ENCODE measurements around the gene ZNF784. TPM values are rescaled to one million over a fixed set of nuclear protein-coding genes. Genes with fewer than 3 reads are reported as not detected.

The ZNF784 gene
- total and polyA plus RNA-seq, 2 of the 4 experiments (the other 2 are of a cell fraction) = 2.5 to 3.7 TPM

DNA sequence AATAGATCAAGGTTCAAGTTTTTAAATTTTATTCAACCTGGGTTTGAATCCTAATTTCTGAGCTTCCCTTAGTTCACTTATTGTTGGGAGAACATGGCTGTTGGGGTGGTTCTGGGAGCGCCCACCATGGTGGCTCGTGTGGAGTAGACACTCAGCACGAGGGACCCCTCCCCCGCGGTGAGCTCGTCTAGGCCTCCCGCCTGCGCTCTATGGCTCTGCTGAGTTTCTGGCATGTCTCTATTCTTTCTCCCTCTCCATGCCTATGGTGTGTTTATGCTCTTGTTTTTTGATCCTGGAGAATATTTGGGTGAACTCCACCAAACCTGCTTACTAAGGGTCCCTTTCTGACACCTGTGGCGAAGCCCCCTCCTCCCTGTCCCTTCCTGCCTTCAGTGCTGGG, 49.1 kb upstream of the ZNF784 start:
- H3K56ac ChIP-seq (ENCODE audit: extremely low read depth, insufficient read depth, low read length) = no peak overlapping the region
- H4K20me1 ChIP-seq (ENCODE audit: insufficient read depth, low read length) = peaks cover 64% of the 10 kb centered on the region
- TF ChIP-seq CEBPB (IDR thresholded peaks at IDR 0.05; ENCODE audit: low read depth, low read length) = no peak
- no peak overlapping the region for H4K8ac ChIP-seq (ENCODE audit: low read depth in 2 of 2, low read length in 2 of 2)
- H3K14ac ChIP-seq (replicated peaks; ENCODE audit: low read depth, low read length) = no peak overlapping the region
- in situ Hi-C loops (cut with MboI; ENCODE audit: low sequenced_read_pairs) (loop anchor here (25.0 kb wide), 2 partner anchors 1211 to 1536 kb away; partner anchors contain the start of genes CDC42EP5, CNOT3 and LENG9), dilution Hi-C loops (cut with HindIII; ENCODE audit: low sequenced_read_pairs, unreplicated experiment) (no loop called here), intact Hi-C loops (cut with micrococcal nuclease) (no loop called here)
- H3K79me1 ChIP-seq (ENCODE audit: low read depth in 1 of 2, low read length in 2 of 2) = peaks cover 20 to 51% of the 10 kb centered on the region in 2 experiments; a peak in 3 of 4 replicates
- no peak overlapping the region for H2AFZ ChIP-seq (replicated peaks; ENCODE audit: low read length, poor library complexity)
- peaks cover 5% of the 10 kb centered on the region; the same call in 1 of the 2 replicates for H3K4me1 ChIP-seq (ENCODE audit: control insufficient read depth, insufficient read depth, low read length)
- no peak overlapping the region for H2BK120ac ChIP-seq (ENCODE audit: low read depth, low read length)
- H2BK5ac ChIP-seq (ENCODE audit: low read depth, low read length, poor library complexity, severe bottlenecking) = no peak overlapping the region
- no peak overlapping the region for H2BK15ac ChIP-seq (ENCODE audit: low read depth, low read length)
- H3K4ac ChIP-seq (ENCODE audit: low read depth, low read length) = no peak overlapping the region
- DNase-seq (no peak), ATAC-seq (ENCODE audit: low read depth) (no peak)
- no peak overlapping the region for H2BK20ac ChIP-seq (ENCODE audit: low read depth, low read length)
- no peak overlapping the region for H3K23ac ChIP-seq (ENCODE audit: low read depth, low read length)
- no peaks in the 10 kb centered on the region for H3K9me3 ChIP-seq (ENCODE audit: control insufficient read depth, insufficient read depth, low read length)
- CTCF ChIA-PET = no interaction called here
- H4K91ac ChIP-seq (ENCODE audit: insufficient read depth, low read depth, low read length) = no peak overlapping the region
- no peak overlapping the region for H3K9ac ChIP-seq (ENCODE audit: low read depth, low read length)
- H2AK5ac ChIP-seq (ENCODE audit: low read depth, low read length) = no peak overlapping the region
- H3K18ac ChIP-seq (ENCODE audit: low read depth, low read length) = no peak overlapping the region
- H2AK9ac ChIP-seq (replicated peaks; ENCODE audit: low read depth, low read length, poor library complexity) = no peak overlapping the region
- no peak overlapping the region for H4K5ac ChIP-seq (ENCODE audit: low read depth, low read length)
- no peak overlapping the region for H3K4me2 ChIP-seq (ENCODE audit: low read depth, low read length)
- BruUV-seq (replicated peaks) = no TSS peak
- no peak overlapping the region for H3K27ac ChIP-seq (ENCODE audit: insufficient read depth, low read length)
- peaks cover 42% of the 10 kb centered on the region for H3K36me3 ChIP-seq (ENCODE audit: control insufficient read depth, insufficient read depth, low read length)
- no CpG with 5 or more reads among the region's 9 CpGs for WGBS, 2 experiments (ENCODE audit: extremely low coverage in 2 of 2, insufficient read length in 1 of 2)
- no peak overlapping the region for H3K4me3 ChIP-seq (ENCODE audit: insufficient read depth, low read depth, low read length)
- no peaks in the 10 kb centered on the region for H3K27me3 ChIP-seq (ENCODE audit: control insufficient read depth, insufficient read depth, low read length)
- H3K9me1 ChIP-seq (ENCODE audit: insufficient read depth, low read length) = no peaks in the 10 kb centered on the region; the same call in 1 of the 2 replicates
- POLR2A ChIA-PET (ENCODE audit: unreplicated experiment) = no interaction called here

Measured in IMR-90 (cell line).